ENCODE results near the gene ADK.

ADK gene

GRCh38 chr10:74243067-74243466 is 92.0 kb downstream of the ADK start:
- no peak for DNase-seq (ENCODE audit: low read depth in 1 of 2, low spot score in 1 of 2)
- no peak for TF ChIP-seq POLR2AphosphoS5 (IDR thresholded peaks at IDR 0.05; ENCODE audit: low read depth)
- no peak for TF ChIP-seq CTCF (IDR thresholded peaks at IDR 0.05; ENCODE audit: insufficient read depth, low read length)
- no peak for TF ChIP-seq GABPA (IDR thresholded peaks at IDR 0.05; ENCODE audit: low read depth)
- TF ChIP-seq SPI1 (IDR thresholded peaks at IDR 0.05; ENCODE audit: borderline replicate concordance, low read depth) = no peak
- H3K27ac ChIP-seq (replicated peaks) = no peak overlapping the region
- H3K27me3 ChIP-seq (ENCODE audit: insufficient read depth, poor library complexity, severe bottlenecking) = no peaks in the 10 kb centered on the region
- no peak overlapping the region for H3K4me3 ChIP-seq (replicated peaks; ENCODE audit: insufficient read depth, low read length)

- H3K27ac ChIP-seq (replicated peaks) = no peak overlapping the region
- H3K27me3 ChIP-seq (ENCODE audit: insufficient read depth, poor library complexity, severe bottlenecking) = no peaks in the 10 kb centered on the region
- TF ChIP-seq CTCF (IDR thresholded peaks at IDR 0.05; ENCODE audit: insufficient read depth, low read length) (peak; percentile 4), SPI1 (IDR thresholded peaks at IDR 0.05; ENCODE audit: borderline replicate concordance, low read depth) (no peak)
- DNase-seq (ENCODE audit: low read depth in 1 of 2, low spot score in 1 of 2) = no peak
- no peak overlapping the region for H3K4me3 ChIP-seq (replicated peaks; ENCODE audit: insufficient read depth, low read length)
Measured at GRCh38 chr10:74244097-74244685, 93.2 kb downstream of the ADK start.

GRCh38 chr10:74244807-74245206 is 93.8 kb downstream of the ADK start:
- no peak overlapping the region for H3K27ac ChIP-seq (replicated peaks)
- H3K4me3 ChIP-seq (replicated peaks; ENCODE audit: insufficient read depth, low read length) = no peak overlapping the region
- DNase-seq (ENCODE audit: low read depth in 1 of 2, low spot score in 1 of 2) = no peak
- no peaks in the 10 kb centered on the region for H3K27me3 ChIP-seq (ENCODE audit: insufficient read depth, poor library complexity, severe bottlenecking)
- TF ChIP-seq CTCF (IDR thresholded peaks at IDR 0.05; ENCODE audit: insufficient read depth, low read length) = no peak

- H3K27ac ChIP-seq (replicated peaks) = no peak overlapping the region
- TF ChIP-seq CTCF (IDR thresholded peaks at IDR 0.05; ENCODE audit: insufficient read depth, low read length) (no peak), REST (IDR thresholded peaks at IDR 0.05; ENCODE audit: insufficient replicate concordance, low read depth) (no peak), GABPA (IDR thresholded peaks at IDR 0.05; ENCODE audit: low read depth) (no peak), SPI1 (IDR thresholded peaks at IDR 0.05; ENCODE audit: borderline replicate concordance, low read depth) (no peak), POLR2AphosphoS5 (IDR thresholded peaks at IDR 0.05; ENCODE audit: low read depth) (no peak)
- H3K27me3 ChIP-seq (ENCODE audit: insufficient read depth, poor library complexity, severe bottlenecking) = no peaks in the 10 kb centered on the region
- H3K4me3 ChIP-seq (replicated peaks; ENCODE audit: insufficient read depth, low read length) = no peak overlapping the region
- no peak for DNase-seq (ENCODE audit: low read depth in 1 of 2, low spot score in 1 of 2)
Measured at GRCh38 chr10:74246495-74246894, 95.5 kb downstream of the ADK start.

Measured in HL-60 (cell line).